HG03139 (cell line): ENCODE results near the gene NTPCR.

Source experiments
- ATAC-seq: cut with Tn5 transposase; IDR thresholded peaks from one replicate; pipeline ENCODE4 v1.9.1; 2021; ENCODE audit not compliant: unreplicated experiment

The NTPCR gene

GRCh38 chr1:232956081-232956480, 5.7 kb downstream of the NTPCR start:
- ATAC-seq: no peak

- no peak for ATAC-seq
Observed at GRCh38 chr1:232958067-232958466, 7.7 kb downstream of the NTPCR start.

GRCh38 chr1:232962761-232963745, 12.6 kb downstream of the NTPCR start:
- ATAC-seq: no peak

- ATAC-seq: no peak
Observed at GRCh38 chr1:232964601-232965000, 14.2 kb downstream of the NTPCR start.

- ATAC-seq: no peak
Observed at GRCh38 chr1:232965124-232965911, 14.9 kb downstream of the NTPCR start.

DNA sequence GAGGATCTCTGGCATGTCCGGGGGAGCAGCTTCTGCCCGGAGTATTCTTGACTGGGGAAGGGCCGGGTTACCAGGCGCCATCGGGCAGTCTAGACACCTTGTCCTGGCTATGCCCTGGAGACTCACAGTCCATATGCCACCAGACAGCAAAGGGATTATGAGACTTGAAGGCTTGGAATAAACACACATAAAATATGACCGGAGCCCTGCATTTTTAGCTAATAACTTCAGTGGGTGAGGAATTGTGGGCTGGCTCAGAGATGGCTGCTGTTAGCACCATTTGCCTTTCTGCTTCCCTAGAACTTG, 15.5 kb downstream of the NTPCR start:
- ATAC-seq: no peak

GRCh38 chr1:232966663-232967062, 16.3 kb downstream of the NTPCR start:
- ATAC-seq: no peak

DNA sequence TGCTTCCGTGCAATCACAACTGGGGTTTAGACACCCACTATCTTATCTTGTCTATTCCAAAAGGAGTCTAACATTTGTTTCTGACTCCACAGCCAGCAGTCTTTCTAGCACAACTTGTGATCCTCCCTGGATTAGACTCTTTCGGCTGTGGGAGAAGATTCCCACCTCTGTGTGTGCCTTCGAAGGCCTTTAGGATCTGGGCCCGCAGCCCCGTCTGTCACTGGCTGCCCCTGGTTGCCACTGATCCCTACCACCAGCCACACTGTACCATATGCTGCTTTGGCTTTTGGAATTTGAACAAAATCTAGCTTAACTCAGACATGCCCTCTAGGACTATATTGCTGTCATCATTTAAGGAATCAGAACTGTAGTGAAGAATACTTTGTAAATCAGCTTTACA, 18.0 kb downstream of the NTPCR start:
- no peak for ATAC-seq

DNA sequence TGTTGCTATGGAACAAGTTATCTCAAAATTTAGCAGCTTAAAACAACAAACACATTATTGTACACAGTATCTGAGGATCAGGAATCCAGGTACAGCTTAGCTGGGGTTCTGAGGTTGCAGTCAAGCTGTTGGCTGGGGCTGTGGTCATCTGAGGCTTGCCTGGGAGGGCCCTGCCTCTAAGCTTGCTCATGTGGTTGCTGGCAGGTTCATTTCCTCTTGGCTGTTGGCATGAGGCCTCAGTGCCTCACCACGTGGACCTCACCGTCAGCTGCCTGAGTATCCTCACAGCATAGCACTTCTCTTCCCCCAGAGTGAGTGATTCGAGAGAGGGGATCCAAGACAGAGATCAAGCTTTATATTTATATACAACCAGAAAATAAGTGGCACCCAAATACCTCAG, 18.6 kb downstream of the NTPCR start:
- ATAC-seq: no peak

DNA sequence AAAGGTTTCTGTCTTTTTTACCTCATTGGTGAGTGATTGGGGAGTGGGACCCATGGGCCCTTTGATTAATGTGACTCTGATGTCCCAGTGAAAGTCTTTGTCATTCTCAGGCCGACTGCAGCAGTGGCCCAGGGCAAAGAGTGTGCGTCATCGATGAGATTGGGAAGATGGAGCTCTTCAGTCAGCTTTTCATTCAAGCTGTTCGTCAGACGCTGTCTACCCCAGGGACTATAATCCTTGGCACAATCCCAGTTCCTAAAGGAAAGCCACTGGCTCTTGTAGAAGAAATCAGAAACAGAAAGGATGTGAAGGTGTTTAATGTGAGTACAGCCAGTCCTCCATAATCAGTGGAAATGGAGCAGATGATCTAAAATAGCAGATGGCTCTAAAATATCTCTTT, 19.4 kb downstream of the NTPCR start:
- no peak for ATAC-seq

- ATAC-seq: no peak
Observed at GRCh38 chr1:232970508-232970907, 20.1 kb downstream of the NTPCR start.

- ATAC-seq: no peak
Observed at GRCh38 chr1:232973652-232974611, 23.5 kb downstream of the NTPCR start.

DNA sequence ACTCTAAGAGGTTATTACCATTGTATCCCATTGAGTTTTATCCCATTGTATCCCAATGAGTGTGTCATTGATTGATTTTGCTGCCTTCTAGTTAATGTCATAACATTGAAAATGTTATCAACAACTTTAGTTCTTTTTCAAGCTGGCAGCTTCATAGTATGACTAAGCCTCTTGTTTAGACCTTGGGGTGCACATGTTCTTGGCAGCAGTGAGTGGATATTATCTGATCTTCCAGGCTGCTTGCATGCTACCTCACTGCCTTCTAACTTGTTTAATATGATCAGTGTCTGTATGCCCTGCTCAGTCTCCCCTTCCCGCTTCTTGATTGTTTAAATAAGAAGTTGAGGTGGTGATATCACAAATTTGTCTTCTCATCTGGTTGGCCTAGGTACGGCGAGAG, 24.6 kb downstream of the NTPCR start:
- no peak for ATAC-seq

GRCh38 chr1:232978091-232978634, 27.8 kb downstream of the NTPCR start:
- ATAC-seq: peak; percentile 48

DNA sequence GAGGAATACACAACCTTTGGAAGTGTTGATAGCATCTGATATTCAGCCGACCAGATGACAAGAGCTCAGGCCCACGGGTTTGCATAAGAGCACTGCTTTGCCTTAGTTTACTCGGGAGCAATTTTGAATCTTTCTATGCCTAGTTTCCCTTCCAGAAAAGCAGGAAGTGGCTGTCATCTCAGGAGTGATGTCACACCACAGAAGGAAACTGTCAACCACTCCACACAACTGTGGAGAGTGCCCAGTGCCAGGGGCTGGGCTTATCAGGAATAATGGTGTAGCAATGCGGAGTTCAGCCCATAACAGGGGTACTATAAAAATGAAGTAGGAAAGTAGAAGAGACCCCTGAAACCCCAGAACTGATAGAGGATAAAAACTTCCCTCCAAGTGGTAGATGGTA, 28.4 kb downstream of the NTPCR start:
- ATAC-seq: no peak

DNA sequence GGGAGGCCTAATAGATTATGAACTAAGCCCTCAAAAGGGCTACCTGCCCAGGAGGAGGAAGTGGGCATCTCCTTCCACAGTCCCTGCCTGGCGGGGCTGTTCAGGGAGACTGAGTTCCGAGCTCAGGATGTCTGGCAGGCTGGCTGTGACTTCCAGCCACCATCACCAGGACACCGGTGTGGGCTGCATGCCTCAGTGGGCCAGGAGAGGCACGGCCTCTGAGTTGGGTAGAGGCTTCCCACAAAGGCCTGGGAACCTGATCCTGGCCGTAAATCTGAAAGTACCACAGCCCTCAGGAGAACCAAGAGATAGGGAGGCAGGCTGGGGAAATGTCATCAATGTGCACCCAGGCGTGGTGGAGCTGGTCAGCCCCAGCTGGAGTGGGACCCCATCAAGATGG, 29.1 kb downstream of the NTPCR start:
- no peak for ATAC-seq

DNA sequence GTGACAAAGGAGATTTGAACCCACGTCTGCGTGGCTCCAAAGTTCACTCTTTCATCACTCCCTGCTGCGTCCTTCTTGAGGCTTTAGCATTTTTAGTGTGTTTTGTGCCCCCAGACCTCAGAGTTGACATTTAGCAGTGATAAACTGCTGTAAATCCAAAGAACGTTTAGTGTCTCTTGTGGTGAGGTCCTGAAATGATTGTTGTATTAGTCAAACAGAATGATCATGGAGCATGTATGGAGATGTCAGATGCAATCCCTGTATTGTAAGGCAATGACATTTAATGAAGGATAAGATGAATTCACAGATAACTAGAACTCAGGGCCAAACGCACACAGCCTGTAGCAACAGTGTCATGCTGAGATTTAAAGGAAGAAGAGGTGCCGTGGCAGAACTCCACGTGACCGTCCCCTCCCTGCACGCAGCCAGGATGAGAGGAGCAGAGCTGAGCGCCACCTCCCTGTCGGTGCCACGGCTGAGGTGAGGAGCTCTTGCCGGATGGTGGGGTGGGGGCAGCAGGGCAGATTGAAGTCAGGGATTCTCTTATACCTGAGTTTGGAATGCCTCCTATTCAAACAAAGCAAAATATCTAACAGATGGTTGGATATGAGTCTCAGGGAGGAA, 30.1 kb downstream of the NTPCR start:
- no peak for ATAC-seq

- no peak for ATAC-seq
Observed at GRCh38 chr1:232980986-232981560, 30.7 kb downstream of the NTPCR start.

DNA sequence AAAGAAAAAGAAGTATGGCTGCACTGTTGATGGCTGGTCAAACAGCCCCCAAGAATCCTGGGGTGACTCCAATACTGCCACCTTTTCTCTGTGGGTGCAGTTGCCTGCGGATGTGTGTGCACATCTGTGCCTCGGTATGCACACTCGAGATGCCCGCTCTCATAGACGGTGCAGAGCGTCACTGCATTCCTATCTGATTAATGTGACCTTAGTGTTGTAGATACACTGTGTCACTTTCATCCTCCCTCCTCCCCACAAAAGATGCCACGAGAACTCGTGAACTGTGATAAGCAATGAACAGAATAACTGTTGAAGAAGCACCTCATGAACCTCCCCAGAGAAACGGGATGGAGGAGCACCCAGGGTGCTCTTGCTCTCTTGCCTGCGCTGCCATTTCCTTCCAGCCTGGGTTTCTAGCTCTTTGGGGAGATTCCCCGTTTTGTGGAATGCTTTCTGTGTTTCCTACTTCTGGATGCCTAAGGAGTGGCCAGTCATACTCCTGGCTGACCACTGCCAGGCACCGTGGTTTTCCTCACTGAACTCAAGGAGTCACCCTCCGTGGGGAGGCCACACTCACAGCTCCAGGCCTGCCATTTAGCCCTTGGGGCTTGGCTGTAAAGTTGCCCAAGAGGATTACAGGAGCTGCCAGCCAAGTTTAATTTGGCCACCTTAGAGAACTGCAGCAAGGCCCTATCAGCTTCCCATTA, 32.0 kb downstream of the NTPCR start:
- no peak for ATAC-seq
